ENCODE results near the gene AGFG2. TPM values are rescaled to one million over a fixed set of nuclear protein-coding genes. Genes with fewer than 3 reads are reported as not detected.

Gene AGFG2
- total RNA-seq, 1 donor from 2014 or later: 36.0 TPM

GRCh38 chr7:100591596-100591995, 52.6 kb downstream of the AGFG2 start:
- no peaks in the 10 kb centered on the region for H3K27me3 ChIP-seq

GRCh38 chr7:100595188-100595587, 56.2 kb downstream of the AGFG2 start:
- no peaks in the 10 kb centered on the region for H3K36me3 ChIP-seq
- no peak for ATAC-seq
- H3K9me3 ChIP-seq: no peaks in the 10 kb centered on the region
- no peak for DNase-seq
- no peaks in the 10 kb centered on the region for H3K4me1 ChIP-seq
- intact Hi-C loops (cut with DNase I): no loop called here
- TF ChIP-seq, protein P1, sequence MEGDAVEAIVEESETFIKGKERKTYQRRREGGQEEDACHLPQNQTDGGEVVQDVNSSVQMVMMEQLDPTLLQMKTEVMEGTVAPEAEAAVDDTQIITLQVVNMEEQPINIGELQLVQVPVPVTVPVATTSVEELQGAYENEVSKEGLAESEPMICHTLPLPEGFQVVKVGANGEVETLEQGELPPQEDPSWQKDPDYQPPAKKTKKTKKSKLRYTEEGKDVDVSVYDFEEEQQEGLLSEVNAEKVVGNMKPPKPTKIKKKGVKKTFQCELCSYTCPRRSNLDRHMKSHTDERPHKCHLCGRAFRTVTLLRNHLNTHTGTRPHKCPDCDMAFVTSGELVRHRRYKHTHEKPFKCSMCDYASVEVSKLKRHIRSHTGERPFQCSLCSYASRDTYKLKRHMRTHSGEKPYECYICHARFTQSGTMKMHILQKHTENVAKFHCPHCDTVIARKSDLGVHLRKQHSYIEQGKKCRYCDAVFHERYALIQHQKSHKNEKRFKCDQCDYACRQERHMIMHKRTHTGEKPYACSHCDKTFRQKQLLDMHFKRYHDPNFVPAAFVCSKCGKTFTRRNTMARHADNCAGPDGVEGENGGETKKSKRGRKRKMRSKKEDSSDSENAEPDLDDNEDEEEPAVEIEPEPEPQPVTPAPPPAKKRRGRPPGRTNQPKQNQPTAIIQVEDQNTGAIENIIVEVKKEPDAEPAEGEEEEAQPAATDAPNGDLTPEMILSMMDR (IDR thresholded peaks at IDR 0.05): no peak
- H3K27me3 ChIP-seq: no peaks in the 10 kb centered on the region
- H3K27ac ChIP-seq: no peak overlapping the region
- H3K4me3 ChIP-seq: no peak overlapping the region

More at GRCh38 chr7:100591596-100591995, 52.6 kb downstream of the AGFG2 start:
- Histone ChIP-seq H3K4me3 (no peak overlapping the region), H3K27ac (no peak overlapping the region), H3K4me1 (peaks cover 5% of the 10 kb centered on the region), H3K9me3 (no peaks in the 10 kb centered on the region), H3K36me3 (no peaks in the 10 kb centered on the region)
- ATAC-seq (no peak), DNase-seq (no peak)
- intact Hi-C loops (cut with DNase I): no loop called here
- TF ChIP-seq, protein P1 (IDR thresholded peaks at IDR 0.05): no peak

- H3K27ac ChIP-seq: no peak overlapping the region
- H3K27me3 ChIP-seq: no peaks in the 10 kb centered on the region
- DNase-seq: no peak
- intact Hi-C loops (cut with DNase I): no loop called here
- H3K36me3 ChIP-seq: no peaks in the 10 kb centered on the region
- H3K9me3 ChIP-seq: no peaks in the 10 kb centered on the region
- no peak overlapping the region for H3K4me3 ChIP-seq
- TF ChIP-seq, protein P1 (IDR thresholded peaks at IDR 0.05): no peak
- ATAC-seq: no peak
- H3K4me1 ChIP-seq: peaks cover 3% of the 10 kb centered on the region
Observed at GRCh38 chr7:100598425-100598824, 59.4 kb downstream of the AGFG2 start.

DNA sequence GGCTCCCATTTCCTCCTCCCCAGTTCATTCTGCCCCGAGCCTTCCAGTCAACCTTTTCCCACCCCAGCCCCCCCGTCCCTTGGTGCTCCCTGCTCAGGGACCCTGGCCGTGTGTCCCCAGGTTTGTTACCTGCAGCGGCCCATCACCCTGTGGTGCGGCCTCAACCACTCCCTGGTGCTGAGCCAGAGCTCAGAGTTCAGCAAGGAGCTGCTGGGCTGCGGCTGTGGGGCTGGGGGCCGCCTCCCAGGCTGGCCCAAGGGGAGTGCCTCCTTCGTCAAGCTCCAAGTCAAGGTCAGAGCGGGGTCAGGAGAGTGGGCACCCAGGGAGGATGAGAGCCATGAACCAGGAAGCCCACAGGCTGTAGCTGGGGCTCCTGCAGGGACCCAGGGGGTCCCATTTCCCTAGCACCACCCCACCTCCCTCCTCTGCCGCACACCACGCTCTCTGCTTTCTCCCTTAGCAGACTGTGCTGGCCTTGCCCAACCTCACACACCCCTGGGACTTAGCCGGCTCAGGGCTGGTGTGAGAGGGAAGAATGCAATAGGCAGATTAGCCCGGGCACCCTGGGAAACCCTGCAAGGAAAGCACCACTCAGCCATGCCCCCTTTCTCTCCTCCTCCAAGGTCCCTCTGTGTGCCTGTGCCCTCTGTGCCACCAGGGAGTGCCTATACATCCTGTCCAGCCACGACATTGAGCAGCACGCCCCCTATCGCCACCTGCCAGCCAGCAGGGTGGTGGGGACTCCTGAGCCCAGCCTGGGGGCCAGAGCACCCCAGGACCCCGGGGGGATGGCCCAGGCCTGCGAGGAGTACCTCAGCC, 61.1 kb downstream of the AGFG2 start:
- ATAC-seq (no peak), DNase-seq (no peak)
- TF ChIP-seq, protein P1 (IDR thresholded peaks at IDR 0.05): no peak
- Histone ChIP-seq H3K27ac (no peak overlapping the region), H3K9me3 (no peaks in the 10 kb centered on the region), H3K27me3 (no peaks in the 10 kb centered on the region), H3K4me1 (peaks cover 15% of the 10 kb centered on the region), H3K36me3 (no peaks in the 10 kb centered on the region), H3K4me3 (no peak overlapping the region)
- intact Hi-C loops (cut with DNase I): no loop called here

GRCh38 chr7:100600730-100601038, 61.7 kb downstream of the AGFG2 start:
- H3K36me3 ChIP-seq: no peaks in the 10 kb centered on the region
- DNase-seq (no peak), ATAC-seq (no peak)
- peaks cover 18% of the 10 kb centered on the region for H3K4me1 ChIP-seq
- H3K9me3 ChIP-seq: no peaks in the 10 kb centered on the region
- TF ChIP-seq, protein P1 (IDR thresholded peaks at IDR 0.05): no peak
- H3K27me3 ChIP-seq: no peaks in the 10 kb centered on the region
- H3K4me3 ChIP-seq: no peak overlapping the region
- intact Hi-C loops (cut with DNase I): no loop called here
- no peak overlapping the region for H3K27ac ChIP-seq
